SK-N-SH (cell line): Measurements from ENCODE around the gene SAMD1.

Source experiments
- CTCF ChIP-seq: fragments of 200-600 bp; sonication (generic); IDR thresholded peaks from 2 replicates; pipeline ENCODE4 v1.6.1; 2017; ENCODE audit warnings: antibody characterized with exemption, mild to moderate bottlenecking, moderate library complexity
- YY1 ChIP-seq: IDR thresholded peaks from 2 replicates; pipeline ENCODE4 v1.4.0; 2012; ENCODE audit warnings: low read depth, mild to moderate bottlenecking

- TF ChIP-seq CTCF: no peak
- TF ChIP-seq YY1: no peak
Measured at GRCh38 chr19:14135985-14136508, 45.5 kb upstream of the SAMD1 start.
